ENCODE measurements around the gene PCNX4.
"Not testable (repeated sequence)": the region's sequence is repeated elsewhere in the genome, so short reads cannot be mapped to it uniquely, and the experiment has no call there.

The PCNX4 gene

DNA sequence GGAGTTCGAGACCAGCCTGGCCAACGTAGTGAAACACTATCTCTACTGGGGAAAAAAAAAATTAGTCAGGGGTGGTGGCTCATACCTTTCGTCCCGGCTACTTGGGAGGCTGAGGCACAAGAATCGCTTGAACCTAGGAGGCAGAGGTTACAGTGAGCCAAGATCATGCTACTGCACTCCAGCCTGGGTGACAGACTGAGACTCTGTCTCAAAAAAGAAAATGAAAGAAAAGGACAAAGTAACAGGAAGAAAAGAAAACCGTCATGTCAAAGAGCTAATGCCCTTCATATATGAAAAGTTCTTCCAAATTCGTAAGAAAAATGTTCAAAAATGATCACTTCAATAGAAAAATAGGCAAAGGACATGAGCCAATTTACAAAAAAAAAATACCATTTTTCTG lies 8.1 kb downstream of the PCNX4 start:
- H3K27me3 ChIP-seq (ENCODE audit: control insufficient read depth in 2 of 2, insufficient read depth in 2 of 2, low read length in 2 of 2) = not testable (repeated sequence)

DNA sequence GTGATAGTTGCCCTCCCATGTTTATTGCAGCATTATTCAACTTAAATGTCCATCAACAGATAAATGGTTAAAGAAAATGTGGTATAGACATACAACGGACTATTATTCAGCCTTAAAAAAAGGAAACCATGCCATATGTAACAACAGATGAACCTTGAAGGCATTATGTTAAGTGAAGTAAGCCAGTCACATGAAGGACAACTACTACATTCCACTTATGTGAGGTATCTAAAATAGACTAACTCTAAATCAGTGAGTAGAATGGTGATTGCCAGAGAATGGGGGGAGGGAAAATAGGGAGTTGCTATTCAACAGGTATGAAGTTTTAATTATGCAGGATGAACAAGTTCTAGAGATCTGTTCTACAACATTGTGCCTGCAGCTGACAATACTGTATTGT lies 10.1 kb downstream of the PCNX4 start:
- Histone ChIP-seq H3K9me3 (ENCODE audit: control insufficient read depth in 2 of 2, low read length in 2 of 2) (no peaks in the 10 kb centered on the region), H3K9ac (ENCODE audit: low read depth in 1 of 2, low read length in 2 of 2) (no peak overlapping the region), H3K27ac (ENCODE audit: low read depth in 2 of 2, low read length in 2 of 2) (no peak overlapping the region), H3K27me3 (ENCODE audit: control insufficient read depth in 2 of 2, insufficient read depth in 2 of 2, low read length in 2 of 2) (no peaks in the 10 kb centered on the region), H3K4me1 (ENCODE audit: control insufficient read depth in 2 of 2, insufficient read depth in 2 of 2, low read length in 2 of 2) (no peaks in the 10 kb centered on the region), H3K36me3 (ENCODE audit: control insufficient read depth in 2 of 2, insufficient read depth in 2 of 2, low read length in 2 of 2) (peaks cover 0 to 6% of the 10 kb centered on the region in 2 donors), H3K4me3 (ENCODE audit: low read length in 2 of 2) (no peak overlapping the region)

More for the DNA sequence above, 8.1 kb downstream of the PCNX4 start:
- H3K9ac ChIP-seq (ENCODE audit: low read depth in 1 of 2, low read length in 2 of 2); H3K4me3 ChIP-seq (ENCODE audit: low read length in 2 of 2); H3K9me3 ChIP-seq (ENCODE audit: control insufficient read depth in 2 of 2, low read length in 2 of 2); H3K36me3 ChIP-seq (ENCODE audit: control insufficient read depth in 2 of 2, insufficient read depth in 2 of 2, low read length in 2 of 2); H3K4me1 ChIP-seq (ENCODE audit: control insufficient read depth in 2 of 2, insufficient read depth in 2 of 2, low read length in 2 of 2); H3K27ac ChIP-seq (ENCODE audit: low read depth in 2 of 2, low read length in 2 of 2): not testable (repeated sequence)

DNA sequence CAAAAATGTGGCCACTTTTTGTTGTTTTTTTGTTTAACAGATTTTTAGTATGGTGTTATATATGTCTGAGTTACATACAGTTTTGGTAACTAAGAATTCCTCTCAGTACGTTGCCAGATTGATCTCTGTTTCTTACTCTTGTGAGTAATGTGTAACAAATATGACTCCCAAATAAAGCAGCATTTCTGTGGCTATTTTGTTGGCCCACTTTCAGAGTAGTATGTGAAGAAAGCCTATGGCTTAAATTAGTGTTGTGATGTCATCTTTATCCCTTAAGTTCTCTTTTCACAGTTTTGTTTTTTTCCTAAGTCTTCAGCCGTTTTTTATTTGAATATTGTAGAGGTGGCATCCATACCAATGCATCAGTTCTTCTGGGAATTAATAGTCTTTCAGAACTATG lies 10.7 kb downstream of the PCNX4 start:
- Histone ChIP-seq H3K9me3 (ENCODE audit: control insufficient read depth in 2 of 2, low read length in 2 of 2) (no peaks in the 10 kb centered on the region), H3K27ac (ENCODE audit: low read depth in 2 of 2, low read length in 2 of 2) (no peak overlapping the region), H3K36me3 (ENCODE audit: control insufficient read depth in 2 of 2, insufficient read depth in 2 of 2, low read length in 2 of 2) (peaks cover 0 to 6% of the 10 kb centered on the region in 2 donors), H3K4me3 (ENCODE audit: low read length in 2 of 2) (no peak overlapping the region), H3K27me3 (ENCODE audit: control insufficient read depth in 2 of 2, insufficient read depth in 2 of 2, low read length in 2 of 2) (no peaks in the 10 kb centered on the region), H3K4me1 (ENCODE audit: control insufficient read depth in 2 of 2, insufficient read depth in 2 of 2, low read length in 2 of 2) (no peaks in the 10 kb centered on the region), H3K9ac (ENCODE audit: low read depth in 1 of 2, low read length in 2 of 2) (no peak overlapping the region)

DNA sequence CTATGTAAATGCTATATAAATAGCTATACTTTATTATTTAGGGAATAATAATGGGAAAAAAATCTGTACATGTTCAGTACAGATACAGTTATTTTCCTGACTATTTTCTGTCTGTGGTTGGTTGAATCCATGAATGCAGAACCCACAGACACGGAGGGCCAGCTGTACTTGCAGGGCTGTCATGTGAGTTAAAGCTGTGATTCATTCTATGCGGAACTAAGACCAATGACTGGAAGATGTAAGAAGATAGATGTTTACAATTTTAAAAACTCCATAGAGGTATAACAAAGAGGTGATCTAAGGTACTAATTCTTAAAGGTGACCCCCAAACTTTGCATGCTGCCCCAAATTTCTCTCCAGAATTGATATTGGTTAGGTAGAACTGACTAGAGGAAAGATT lies 14.6 kb downstream of the PCNX4 start:
- Histone ChIP-seq H3K27me3 (ENCODE audit: control insufficient read depth in 2 of 2, insufficient read depth in 2 of 2, low read length in 2 of 2) (no peaks in the 10 kb centered on the region), H3K36me3 (ENCODE audit: control insufficient read depth in 2 of 2, insufficient read depth in 2 of 2, low read length in 2 of 2) (peaks cover 2 to 5% of the 10 kb centered on the region in 2 donors), H3K4me3 (ENCODE audit: low read length in 2 of 2) (no peak overlapping the region), H3K9ac (ENCODE audit: low read depth in 1 of 2, low read length in 2 of 2) (no peak overlapping the region), H3K27ac (ENCODE audit: low read depth in 2 of 2, low read length in 2 of 2) (no peak overlapping the region), H3K9me3 (ENCODE audit: control insufficient read depth in 2 of 2, low read length in 2 of 2) (no peaks in the 10 kb centered on the region), H3K4me1 (ENCODE audit: control insufficient read depth in 2 of 2, insufficient read depth in 2 of 2, low read length in 2 of 2) (no peaks in the 10 kb centered on the region)

DNA sequence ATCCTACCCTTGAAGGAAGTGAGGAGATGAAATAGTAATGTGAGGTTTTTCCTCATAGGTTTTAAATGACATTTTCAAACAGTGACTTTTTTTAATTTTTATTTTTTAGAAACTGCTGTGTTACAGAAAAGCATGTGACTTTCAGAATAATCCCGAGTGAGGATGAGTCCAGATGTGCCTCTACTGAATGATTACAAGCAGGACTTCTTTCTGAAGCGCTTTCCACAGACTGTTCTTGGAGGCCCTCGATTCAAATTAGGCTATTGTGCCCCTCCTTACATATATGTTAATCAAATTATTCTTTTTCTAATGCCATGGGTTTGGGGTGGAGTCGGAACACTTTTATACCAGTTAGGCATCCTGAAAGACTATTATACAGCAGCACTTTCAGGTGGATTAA lies 15.8 kb downstream of the PCNX4 start:
- H3K9me3 ChIP-seq (ENCODE audit: control insufficient read depth in 2 of 2, low read length in 2 of 2) = no peaks in the 10 kb centered on the region
- no peak overlapping the region for H3K4me3 ChIP-seq (ENCODE audit: low read length in 2 of 2)
- no peak overlapping the region for H3K27ac ChIP-seq (ENCODE audit: low read depth in 2 of 2, low read length in 2 of 2)
- H3K4me1 ChIP-seq (ENCODE audit: control insufficient read depth in 2 of 2, insufficient read depth in 2 of 2, low read length in 2 of 2) = no peaks in the 10 kb centered on the region
- peaks cover 2 to 5% of the 10 kb centered on the region in 2 donors for H3K36me3 ChIP-seq (ENCODE audit: control insufficient read depth in 2 of 2, insufficient read depth in 2 of 2, low read length in 2 of 2)
- H3K27me3 ChIP-seq (ENCODE audit: control insufficient read depth in 2 of 2, insufficient read depth in 2 of 2, low read length in 2 of 2) = no peaks in the 10 kb centered on the region
- H3K9ac ChIP-seq (ENCODE audit: low read depth in 1 of 2, low read length in 2 of 2) = no peak overlapping the region

DNA sequence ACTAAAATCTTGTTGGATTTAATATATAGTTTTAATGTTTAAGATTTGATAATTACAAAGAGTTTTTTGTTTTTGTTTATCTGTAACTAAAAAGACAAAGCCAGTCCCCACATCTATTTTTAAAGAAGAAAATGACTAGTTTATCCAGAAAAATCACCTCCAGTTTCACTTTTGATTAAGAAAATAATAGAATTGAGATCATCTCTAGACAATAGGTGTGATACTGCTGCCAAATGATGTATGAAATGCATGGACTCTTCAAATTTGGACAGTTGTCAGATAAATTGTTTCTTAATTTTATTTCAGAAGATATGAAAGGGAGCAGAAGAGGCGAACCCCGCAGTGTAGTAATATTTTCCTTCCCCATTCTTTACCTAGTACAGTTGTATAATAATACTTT lies 20.0 kb downstream of the PCNX4 start:
- Histone ChIP-seq H3K36me3 (ENCODE audit: control insufficient read depth in 2 of 2, insufficient read depth in 2 of 2, low read length in 2 of 2) (peaks cover 11 to 16% of the 10 kb centered on the region in 2 donors), H3K9ac (ENCODE audit: low read depth in 1 of 2, low read length in 2 of 2) (no peak overlapping the region), H3K4me3 (ENCODE audit: low read length in 2 of 2) (no peak overlapping the region), H3K27me3 (ENCODE audit: control insufficient read depth in 2 of 2, insufficient read depth in 2 of 2, low read length in 2 of 2) (no peaks in the 10 kb centered on the region), H3K9me3 (ENCODE audit: control insufficient read depth in 2 of 2, low read length in 2 of 2) (no peaks in the 10 kb centered on the region), H3K4me1 (ENCODE audit: control insufficient read depth in 2 of 2, insufficient read depth in 2 of 2, low read length in 2 of 2) (no peaks in the 10 kb centered on the region), H3K27ac (ENCODE audit: low read depth in 2 of 2, low read length in 2 of 2) (no peak overlapping the region)

DNA sequence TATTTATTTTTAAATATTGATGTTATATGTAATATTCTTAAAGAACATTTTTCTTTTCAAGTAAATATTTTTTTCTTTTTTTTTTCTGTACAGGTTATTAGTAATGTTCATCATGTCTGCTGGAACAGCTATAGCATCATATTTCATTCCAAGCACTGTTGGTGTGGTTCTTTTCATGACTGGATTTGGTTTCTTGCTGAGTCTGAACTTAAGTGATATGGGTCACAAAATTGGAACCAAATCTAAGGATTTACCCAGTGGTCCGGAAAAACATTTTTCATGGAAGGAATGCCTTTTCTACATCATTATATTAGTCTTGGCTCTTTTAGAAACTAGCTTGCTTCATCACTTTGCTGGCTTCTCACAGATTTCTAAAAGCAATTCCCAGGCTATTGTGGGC lies 23.2 kb downstream of the PCNX4 start:
- Histone ChIP-seq H3K9me3 (ENCODE audit: control insufficient read depth in 2 of 2, low read length in 2 of 2) (no peaks in the 10 kb centered on the region), H3K4me3 (ENCODE audit: low read length in 2 of 2) (no peak overlapping the region), H3K36me3 (ENCODE audit: control insufficient read depth in 2 of 2, insufficient read depth in 2 of 2, low read length in 2 of 2) (peaks cover 24 to 34% of the 10 kb centered on the region in 2 donors), H3K27ac (ENCODE audit: low read depth in 2 of 2, low read length in 2 of 2) (no peak overlapping the region), H3K4me1 (ENCODE audit: control insufficient read depth in 2 of 2, insufficient read depth in 2 of 2, low read length in 2 of 2) (no peaks in the 10 kb centered on the region), H3K9ac (ENCODE audit: low read depth in 1 of 2, low read length in 2 of 2) (no peak overlapping the region), H3K27me3 (ENCODE audit: control insufficient read depth in 2 of 2, insufficient read depth in 2 of 2, low read length in 2 of 2) (no peaks in the 10 kb centered on the region)

DNA sequence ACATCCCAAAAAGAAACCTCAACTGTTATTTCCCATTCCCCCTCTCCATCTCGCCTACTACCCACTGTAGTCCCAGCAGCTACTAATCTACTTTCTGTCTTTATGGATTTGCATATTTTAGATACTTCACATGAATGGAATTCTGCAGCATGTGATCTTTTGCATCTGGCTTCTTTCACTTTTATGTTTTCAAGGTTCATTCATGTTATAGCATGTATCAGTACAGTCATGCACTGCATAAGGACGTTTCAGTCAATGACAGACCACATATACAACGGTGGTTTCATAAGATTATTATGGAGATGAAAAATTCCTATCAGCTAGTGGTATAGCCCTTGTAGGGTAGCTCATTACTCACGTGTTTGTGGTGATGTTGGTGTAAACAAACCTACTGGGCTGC lies 24.5 kb downstream of the PCNX4 start:
- no peaks in the 10 kb centered on the region for H3K27me3 ChIP-seq (ENCODE audit: control insufficient read depth in 2 of 2, insufficient read depth in 2 of 2, low read length in 2 of 2)
- no peaks in the 10 kb centered on the region for H3K9me3 ChIP-seq (ENCODE audit: control insufficient read depth in 2 of 2, low read length in 2 of 2)
- no peak overlapping the region for H3K27ac ChIP-seq (ENCODE audit: low read depth in 2 of 2, low read length in 2 of 2)
- peaks cover 28 to 40% of the 10 kb centered on the region in 2 donors for H3K36me3 ChIP-seq (ENCODE audit: control insufficient read depth in 2 of 2, insufficient read depth in 2 of 2, low read length in 2 of 2)
- no peaks in the 10 kb centered on the region for H3K4me1 ChIP-seq (ENCODE audit: control insufficient read depth in 2 of 2, insufficient read depth in 2 of 2, low read length in 2 of 2)
- H3K9ac ChIP-seq (ENCODE audit: low read depth in 1 of 2, low read length in 2 of 2) = no peak overlapping the region
- H3K4me3 ChIP-seq (ENCODE audit: low read length in 2 of 2) = no peak overlapping the region

DNA sequence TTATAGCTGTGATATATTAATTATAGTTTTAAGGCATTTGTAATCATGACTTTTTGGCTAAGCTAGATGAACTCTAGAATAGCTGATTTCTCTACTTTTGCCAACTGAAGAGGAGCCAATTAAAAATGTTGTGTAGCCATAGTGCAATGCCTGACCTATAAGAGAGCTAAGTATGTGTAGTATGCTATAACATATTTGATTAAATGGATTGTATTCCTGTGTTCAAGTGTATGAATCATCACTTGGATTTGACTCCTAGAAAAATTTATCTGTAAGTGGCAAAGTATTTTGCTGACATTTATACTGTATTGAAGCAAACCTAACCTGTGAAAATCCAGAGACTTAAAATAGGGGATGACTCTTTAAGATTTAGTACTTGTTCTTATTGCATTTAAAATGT lies 34.2 kb downstream of the PCNX4 start:
- Histone ChIP-seq H3K9ac (ENCODE audit: low read depth in 1 of 2, low read length in 2 of 2) (no peak overlapping the region), H3K4me3 (ENCODE audit: low read length in 2 of 2) (no peak overlapping the region), H3K9me3 (ENCODE audit: control insufficient read depth in 2 of 2, low read length in 2 of 2) (no peaks in the 10 kb centered on the region), H3K36me3 (ENCODE audit: control insufficient read depth in 2 of 2, insufficient read depth in 2 of 2, low read length in 2 of 2) (peaks cover 50 to 55% of the 10 kb centered on the region in 2 donors), H3K27me3 (ENCODE audit: control insufficient read depth in 2 of 2, insufficient read depth in 2 of 2, low read length in 2 of 2) (no peaks in the 10 kb centered on the region), H3K4me1 (ENCODE audit: control insufficient read depth in 2 of 2, insufficient read depth in 2 of 2, low read length in 2 of 2) (no peaks in the 10 kb centered on the region), H3K27ac (ENCODE audit: low read depth in 2 of 2, low read length in 2 of 2) (no peak overlapping the region)

DNA sequence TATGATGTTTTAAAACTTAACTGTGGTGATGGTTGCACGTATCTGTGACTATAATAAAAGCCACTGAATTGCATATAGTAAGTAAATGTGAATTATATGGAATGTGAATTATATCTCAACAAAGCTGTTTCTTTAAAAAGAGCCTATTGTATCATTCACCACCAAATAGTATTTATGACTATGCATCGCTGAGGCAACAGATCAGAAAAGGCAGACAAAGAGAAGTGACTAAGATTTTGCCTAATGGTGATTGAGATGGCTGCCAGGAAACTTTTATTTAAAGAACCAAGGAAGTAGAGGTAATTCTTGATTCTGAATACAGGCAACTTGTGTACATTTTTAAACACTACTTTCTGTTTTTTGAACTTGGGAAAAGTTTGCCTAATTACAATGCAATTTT lies 41.8 kb downstream of the PCNX4 start:
- H3K9ac ChIP-seq (ENCODE audit: low read depth in 1 of 2, low read length in 2 of 2) = no peak overlapping the region
- H3K27me3 ChIP-seq (ENCODE audit: control insufficient read depth in 2 of 2, insufficient read depth in 2 of 2, low read length in 2 of 2) = no peaks in the 10 kb centered on the region
- H3K4me1 ChIP-seq (ENCODE audit: control insufficient read depth in 2 of 2, insufficient read depth in 2 of 2, low read length in 2 of 2) = no peaks in the 10 kb centered on the region
- H3K9me3 ChIP-seq (ENCODE audit: control insufficient read depth in 2 of 2, low read length in 2 of 2) = no peaks in the 10 kb centered on the region
- H3K36me3 ChIP-seq (ENCODE audit: control insufficient read depth in 2 of 2, insufficient read depth in 2 of 2, low read length in 2 of 2) = peaks cover 0 to 2% of the 10 kb centered on the region in 2 donors
- no peak overlapping the region for H3K27ac ChIP-seq (ENCODE audit: low read depth in 2 of 2, low read length in 2 of 2)
- H3K4me3 ChIP-seq (ENCODE audit: low read length in 2 of 2) = no peak overlapping the region

DNA sequence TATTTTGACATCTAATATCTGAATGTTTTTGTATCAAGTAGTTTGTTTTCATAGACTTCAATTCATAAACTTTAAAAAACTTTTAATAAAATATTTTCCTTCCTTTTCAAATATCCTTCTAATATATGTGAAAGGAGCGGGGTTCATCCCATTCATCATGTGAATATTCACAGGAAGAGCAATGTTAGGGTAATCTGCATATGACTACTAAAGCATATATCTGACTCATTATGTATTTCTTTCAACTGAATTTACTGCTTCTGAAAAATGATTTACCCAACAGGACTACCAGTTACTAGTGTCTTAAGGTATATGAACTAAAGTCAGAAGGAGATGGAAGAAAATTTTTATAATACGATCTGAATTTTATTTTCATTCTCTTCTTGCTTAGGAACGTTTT lies 43.0 kb downstream of the PCNX4 start:
- H3K36me3 ChIP-seq (ENCODE audit: control insufficient read depth in 2 of 2, insufficient read depth in 2 of 2, low read length in 2 of 2) = peaks cover 0 to 2% of the 10 kb centered on the region in 2 donors
- H3K27me3 ChIP-seq (ENCODE audit: control insufficient read depth in 2 of 2, insufficient read depth in 2 of 2, low read length in 2 of 2) = no peaks in the 10 kb centered on the region
- H3K4me3 ChIP-seq (ENCODE audit: low read length in 2 of 2) = no peak overlapping the region
- no peaks in the 10 kb centered on the region for H3K9me3 ChIP-seq (ENCODE audit: control insufficient read depth in 2 of 2, low read length in 2 of 2)
- no peaks in the 10 kb centered on the region for H3K4me1 ChIP-seq (ENCODE audit: control insufficient read depth in 2 of 2, insufficient read depth in 2 of 2, low read length in 2 of 2)
- no peak overlapping the region for H3K27ac ChIP-seq (ENCODE audit: low read depth in 2 of 2, low read length in 2 of 2)
- no peak overlapping the region for H3K9ac ChIP-seq (ENCODE audit: low read depth in 1 of 2, low read length in 2 of 2)

All from mucosa of rectum (tissue), 2 donors.